ENCODE results near the gene RGL4. TPM values are rescaled to one million over a fixed set of nuclear protein-coding genes. Genes with fewer than 3 reads are reported as not detected.

Gene RGL4
- total and polyA plus RNA-seq, 2 of the 8 experiments (the other 6 are each of a cell fraction or from before 2014, with no cell fraction given) = not detected

DNA sequence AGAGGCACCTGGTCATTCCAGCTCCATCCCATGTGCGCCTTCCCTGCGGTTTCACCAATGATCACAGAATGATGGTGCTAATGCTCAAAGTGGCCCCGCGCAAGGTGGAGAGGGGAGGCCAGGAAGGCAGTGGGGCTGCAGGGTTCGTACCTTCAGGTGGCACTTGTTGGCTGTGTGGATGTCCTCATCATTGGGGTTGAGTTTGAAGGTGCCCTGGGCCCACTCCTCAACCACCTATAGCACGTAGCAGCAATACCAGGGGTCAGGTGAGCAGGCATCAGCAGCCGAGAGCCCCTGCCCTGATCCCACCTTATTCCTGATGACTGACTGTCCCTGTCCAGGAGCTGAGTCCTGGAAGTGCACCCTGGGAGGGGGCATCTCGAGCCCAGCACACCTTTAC is 38.1 kb upstream of the RGL4 start:
- Histone ChIP-seq H2BK120ac (replicated peaks; ENCODE audit: low read depth, low read length) (no peak overlapping the region), H3K36me3 (ENCODE audit: control insufficient read depth in 2 of 4, insufficient read depth in 4 of 4, low read length in 3 of 4) (no peaks in the 10 kb centered on the region), H2BK15ac (ENCODE audit: low read length) (no peak overlapping the region), H3K23ac (ENCODE audit: insufficient read length) (no peak overlapping the region), H3K18ac (ENCODE audit: extremely low read depth, low read length) (no peak overlapping the region), H3K14ac (ENCODE audit: insufficient read length) (no peak overlapping the region), H2BK20ac (ENCODE audit: low read length) (no peak overlapping the region), H3K4ac (replicated peaks; ENCODE audit: insufficient read length, low read depth, low read length) (no peak overlapping the region), H2AFZ (ENCODE audit: low read length) (no peak overlapping the region), H4K91ac (replicated peaks; ENCODE audit: insufficient read length, low read length) (no peak overlapping the region), H3K4me3 (ENCODE audit: extremely low read depth in 1 of 4, insufficient read depth in 2 of 4, low read depth in 3 of 4, low read length in 4 of 4) (no peak overlapping the region), H3K4me1 (replicated peaks in 1 of 4; ENCODE audit: control insufficient read depth in 3 of 4, insufficient read depth in 4 of 4, low read length in 3 of 4) (no peaks in the 10 kb centered on the region; a peak in 1 of 7 replicates), H3K9me3 (ENCODE audit: insufficient read depth in 2 of 2, low read depth in 1 of 2, low read length in 1 of 2) (no peaks in the 10 kb centered on the region), H2BK5ac (ENCODE audit: low read depth, low read length) (no peak overlapping the region), H3K4me2 (ENCODE audit: insufficient read depth in 1 of 2, low read depth in 2 of 2, low read length in 2 of 2) (no peak overlapping the region), H3K56ac (replicated peaks; ENCODE audit: insufficient read length, low read depth, low read length) (no peak overlapping the region), H3K9ac (replicated peaks in 1 of 4; ENCODE audit: extremely low read depth in 1 of 4, low read depth in 3 of 4, low read length in 3 of 4) (no peak overlapping the region), H3K23me2 (ENCODE audit: low read depth, low read length) (no peaks in the 10 kb centered on the region), H2BK12ac (ENCODE audit: low read depth, low read length) (no peak overlapping the region), H4K8ac (ENCODE audit: extremely low read depth, insufficient read depth, low read length) (no peak overlapping the region; the same call in 1 of the 2 replicates), H3K79me2 (ENCODE audit: control insufficient read depth in 1 of 2, insufficient read depth in 2 of 2, low read length in 2 of 2) (no peaks in the 10 kb centered on the region), H4K5ac (ENCODE audit: insufficient read length, low read depth, low read length) (no peak overlapping the region), H3K79me1 (ENCODE audit: low read depth, low read length) (no peaks in the 10 kb centered on the region), H3K27ac (ENCODE audit: low read depth, low read length) (no peak overlapping the region), H3K27me3 (replicated peaks in 1 of 4; ENCODE audit: control insufficient read depth in 3 of 4, extremely low read depth in 1 of 4, insufficient read depth in 3 of 4, low read length in 3 of 4) (no peaks in the 10 kb centered on the region), H4K20me1 (replicated peaks in 1 of 2; ENCODE audit: control insufficient read depth in 1 of 2, insufficient read depth in 2 of 2, low read length in 2 of 2) (peaks cover 0 to 5% of the 10 kb centered on the region in 2 experiments), H2AK5ac (ENCODE audit: low read depth, low read length) (no peak overlapping the region)
- WGBS, 2 experiments (ENCODE audit: extremely low coverage in 1 of 2, insufficient coverage in 1 of 2, insufficient read length in 1 of 2, insufficient replicate concordance in 2 of 2, low coverage in 1 of 2, low lambda C conversion rate in 2 of 2, missing lambda C conversion rate in 1 of 2) = 97% methylated on average over 8 of the region's 8 CpGs; no CpG with 5 or more reads in 1 of the 2 experiments
- CTCF ChIA-PET (ENCODE audit: partially characterized antibody) = interaction anchor here (0.6 to 1.5 kb wide), 3 partner anchors 11 to 844 kb away, joined by 3 read pairs; no protein-coding TSS in a partner anchor
- DNase-seq (ENCODE audit: low read depth in 1 of 2, low spot score in 2 of 2) (no peak), FAIRE-seq (no peak)
- POLR2A ChIA-PET (ENCODE audit: partially characterized antibody) = no interaction called here
- TF ChIP-seq POLR2AphosphoS5 (IDR thresholded peaks at IDR 0.05; ENCODE audit: low read depth, low read length) (no peak), NRF1 (IDR thresholded peaks at IDR 0.05; ENCODE audit: low read depth, low read length) (no peak)

Data from H1 (cell line).